ENCODE measurements around the gene ZNF362.

ZNF362 gene

GRCh38 chr1:33244809-33245186 is 11.5 kb upstream of the ZNF362 start:
- no peak for DNase-seq (ENCODE audit: low read depth)

GRCh38 chr1:33246171-33246570 is 10.1 kb upstream of the ZNF362 start:
- no peak for DNase-seq (ENCODE audit: low read depth)

- DNase-seq (ENCODE audit: low read depth): no peak
Measured at GRCh38 chr1:33247545-33247944, 8.7 kb upstream of the ZNF362 start.

- DNase-seq (ENCODE audit: low read depth): no peak
Measured at GRCh38 chr1:33248244-33248643, 8.0 kb upstream of the ZNF362 start.

- no peak for DNase-seq (ENCODE audit: low read depth)
Measured at GRCh38 chr1:33249422-33249821, 6.9 kb upstream of the ZNF362 start.

- DNase-seq (ENCODE audit: low read depth): no peak
Measured at GRCh38 chr1:33250217-33250616, 6.1 kb upstream of the ZNF362 start.

- DNase-seq (ENCODE audit: low read depth): no peak
Measured at GRCh38 chr1:33250724-33251123, 5.6 kb upstream of the ZNF362 start.

GRCh38 chr1:33254491-33254890 is 1.8 kb upstream of the ZNF362 start:
- DNase-seq (ENCODE audit: low read depth): no peak

- peak; percentile 27 for DNase-seq (ENCODE audit: low read depth)
Measured at GRCh38 chr1:33255347-33256220, 708 bp upstream of the ZNF362 start.

GRCh38 chr1:33256221-33256470 is 146 bp upstream of the ZNF362 start:
- DNase-seq (ENCODE audit: low read depth): no peak

- no peak for DNase-seq (ENCODE audit: low read depth)
Measured at GRCh38 chr1:33257207-33257771, 997 bp downstream of the ZNF362 start.

- DNase-seq (ENCODE audit: low read depth): no peak
Measured at GRCh38 chr1:33257772-33258712, 1.8 kb downstream of the ZNF362 start.

GRCh38 chr1:33258788-33259274 is 2.5 kb downstream of the ZNF362 start:
- no peak for DNase-seq (ENCODE audit: low read depth)

- DNase-seq (ENCODE audit: low read depth): no peak
Measured at GRCh38 chr1:33259879-33260278, 3.6 kb downstream of the ZNF362 start.

- DNase-seq (ENCODE audit: low read depth): no peak
Measured at GRCh38 chr1:33260439-33260838, 4.1 kb downstream of the ZNF362 start.

- DNase-seq (ENCODE audit: low read depth): no peak
Measured at GRCh38 chr1:33261344-33261743, 5.1 kb downstream of the ZNF362 start.

GRCh38 chr1:33263890-33264504 is 7.7 kb downstream of the ZNF362 start:
- no peak for DNase-seq (ENCODE audit: low read depth)

- DNase-seq (ENCODE audit: low read depth): no peak
Measured at GRCh38 chr1:33265780-33266605, 9.7 kb downstream of the ZNF362 start.

- DNase-seq (ENCODE audit: low read depth): no peak
Measured at GRCh38 chr1:33266766-33267165, 10.5 kb downstream of the ZNF362 start.

- DNase-seq (ENCODE audit: low read depth): no peak
Measured at GRCh38 chr1:33267468-33268205, 11.3 kb downstream of the ZNF362 start.

- DNase-seq (ENCODE audit: low read depth): no peak
Measured at GRCh38 chr1:33268457-33268856, 12.2 kb downstream of the ZNF362 start.
